KOPT-K1 (cell line): ENCODE results near the gene OAF.
"Not testable (repeated sequence)": the region's sequence is repeated elsewhere in the genome, so short reads cannot be mapped to it uniquely, and the experiment has no call there.

Source experiments
- H3K27ac ChIP-seq: fragments of 200-600 bp; sonication (generic); 2 replicates; pipeline ENCODE4 v1.5.1; 2016; ENCODE audit warnings: antibody characterized with exemption, mild to moderate bottlenecking, low read depth, low read length; ENCODE audit not compliant: poor library complexity, severe bottlenecking
- H3K36me3 ChIP-seq: fragments of 200-600 bp; sonication (generic); 2 replicates; pipeline ENCODE4 v1.5.1; 2017; ENCODE audit warnings: antibody characterized with exemption, mild to moderate bottlenecking, low read length, moderate library complexity; ENCODE audit not compliant: insufficient read depth
- H3K9me3 ChIP-seq: fragments of 200-600 bp; sonication (generic); 2 replicates; pipeline ENCODE4 v1.5.1; 2017; ENCODE audit warnings: antibody characterized with exemption, low read length, mild to moderate bottlenecking; ENCODE audit not compliant: insufficient read depth, poor library complexity, severe bottlenecking

Gene OAF

GRCh38 chr11:120235024-120235628, 24.3 kb downstream of the OAF start:
- Histone ChIP-seq H3K9me3 (peaks cover 6% of the 10 kb centered on the region), H3K27ac (no peak overlapping the region), H3K36me3 (no peaks in the 10 kb centered on the region)

GRCh38 chr11:120236169-120237107, 25.6 kb downstream of the OAF start:
- Histone ChIP-seq H3K36me3 (no peaks in the 10 kb centered on the region), H3K9me3 (peaks cover 6% of the 10 kb centered on the region), H3K27ac (no peak overlapping the region)

- no peaks in the 10 kb centered on the region for H3K9me3 ChIP-seq
- no peak overlapping the region for H3K27ac ChIP-seq
- no peaks in the 10 kb centered on the region for H3K36me3 ChIP-seq
Observed at GRCh38 chr11:120238968-120239620, 28.3 kb downstream of the OAF start.

DNA sequence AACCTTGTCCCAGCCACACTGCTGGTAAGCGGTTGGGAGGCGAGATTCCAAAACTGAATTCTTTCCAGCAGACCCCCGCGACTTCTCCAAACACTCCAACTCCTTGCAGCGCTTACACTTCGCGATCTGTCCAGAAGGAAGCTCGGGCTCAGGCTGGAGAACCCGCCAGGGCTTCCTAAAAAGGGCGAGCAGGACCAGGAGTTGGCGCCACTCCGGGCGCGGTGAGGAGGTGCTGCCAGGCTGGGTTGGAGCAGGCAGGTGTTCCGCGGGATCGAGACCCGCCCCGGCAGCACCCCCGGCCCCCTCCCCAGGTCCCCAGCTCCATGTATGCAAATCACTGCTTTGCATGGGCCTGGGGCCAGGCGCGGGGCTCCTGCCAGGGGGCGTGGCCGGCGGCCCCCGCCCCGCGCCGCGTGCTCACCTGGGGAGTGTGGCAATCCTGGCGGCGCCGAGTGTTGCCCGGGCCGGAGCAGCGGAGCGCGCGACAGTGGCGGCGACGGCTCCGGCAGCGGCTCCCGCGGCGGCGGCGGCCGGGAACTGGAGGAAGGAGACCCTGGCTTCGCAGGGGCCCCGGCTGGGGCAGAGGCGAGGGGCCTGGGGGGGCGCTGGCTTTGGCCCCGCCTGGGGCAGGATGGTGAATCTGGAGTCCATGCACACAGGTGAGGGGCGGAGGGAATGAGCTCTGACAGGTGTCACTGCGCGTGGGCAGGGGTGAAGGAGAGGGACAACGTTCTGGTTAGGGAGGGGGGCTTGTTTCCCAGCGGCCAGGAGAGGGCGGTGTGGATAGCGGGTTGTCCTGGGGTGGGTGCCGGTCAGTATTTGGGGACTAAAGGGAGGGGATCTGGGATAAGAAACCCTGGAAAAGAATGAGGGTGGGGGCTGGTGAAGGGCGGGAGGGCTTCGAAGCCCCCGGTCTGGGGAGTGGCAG, 29.1 kb downstream of the OAF start, which contains the start of gene POU2F3:
TSS of gene POU2F3 (plus strand) at position 428 of the 928 bp plus-strand sequence. CDS start at position 632, 204 bp downstream.
- Histone ChIP-seq H3K27ac (no peak within 1 kb of the TSS), H3K36me3 (no peaks in the 10 kb centered on the region), H3K9me3 (no peaks in the 10 kb centered on the region)

DNA sequence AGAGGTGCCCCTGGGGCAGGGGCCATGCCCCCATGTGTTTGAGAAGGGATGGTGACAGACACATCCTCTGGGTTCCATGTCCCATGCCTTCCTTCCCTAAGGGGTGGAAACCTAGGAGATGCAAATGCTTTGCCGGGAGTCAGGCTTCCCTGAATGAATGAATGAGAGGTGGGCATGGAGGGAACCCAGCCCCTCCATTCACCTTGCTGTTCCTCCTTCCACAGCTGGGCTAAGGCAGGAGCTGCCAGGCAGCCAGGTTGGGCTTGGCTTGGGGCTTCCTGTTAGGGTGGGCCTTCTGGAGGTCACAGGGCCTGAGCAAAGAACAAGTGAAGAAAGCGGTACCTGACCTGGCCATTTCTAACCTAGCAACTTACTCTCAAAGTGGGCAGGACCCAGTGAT, 30.0 kb downstream of the OAF start:
- no peaks in the 10 kb centered on the region for H3K9me3 ChIP-seq
- no peaks in the 10 kb centered on the region for H3K36me3 ChIP-seq

GRCh38 chr11:120241277-120241676, 30.4 kb downstream of the OAF start:
- Histone ChIP-seq H3K9me3 (no peaks in the 10 kb centered on the region), H3K27ac (no peak overlapping the region), H3K36me3 (no peaks in the 10 kb centered on the region)

More for the DNA sequence above, 30.0 kb downstream of the OAF start:
- no peak overlapping the region for H3K27ac ChIP-seq

DNA sequence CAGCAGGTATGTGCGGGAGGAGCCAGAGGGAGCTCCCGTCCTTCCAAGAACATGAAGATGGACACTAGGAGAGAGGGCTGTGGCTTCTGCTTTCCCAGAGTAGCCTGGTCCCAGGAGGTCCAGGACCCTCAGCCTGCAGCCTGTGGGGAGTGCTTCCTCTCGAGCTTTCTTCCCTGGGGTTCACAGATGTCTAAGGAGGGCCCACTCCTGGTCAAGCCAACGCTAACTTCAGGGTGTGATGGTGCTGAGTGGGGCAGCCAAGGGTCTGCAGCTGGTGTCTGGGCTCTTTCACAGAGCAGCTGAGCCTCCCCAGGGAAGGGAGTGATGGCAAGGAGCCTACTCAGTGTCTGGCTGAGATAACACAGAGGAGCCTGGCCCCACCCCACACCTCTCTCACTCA, 32.4 kb downstream of the OAF start:
- H3K36me3 ChIP-seq: no peaks in the 10 kb centered on the region
- H3K9me3 ChIP-seq: no peaks in the 10 kb centered on the region
- H3K27ac ChIP-seq: no peak overlapping the region

- no peaks in the 10 kb centered on the region for H3K36me3 ChIP-seq
- H3K27ac ChIP-seq: no peak overlapping the region
- H3K9me3 ChIP-seq: no peaks in the 10 kb centered on the region
Observed at GRCh38 chr11:120244476-120245365, 33.9 kb downstream of the OAF start.

- Histone ChIP-seq H3K27ac (no peak overlapping the region), H3K36me3 (no peaks in the 10 kb centered on the region), H3K9me3 (no peaks in the 10 kb centered on the region)
Observed at GRCh38 chr11:120245434-120245833, 34.6 kb downstream of the OAF start.

GRCh38 chr11:120248551-120249278, 37.9 kb downstream of the OAF start:
- Histone ChIP-seq H3K27ac (no peak overlapping the region), H3K36me3 (no peaks in the 10 kb centered on the region), H3K9me3 (no peaks in the 10 kb centered on the region)

DNA sequence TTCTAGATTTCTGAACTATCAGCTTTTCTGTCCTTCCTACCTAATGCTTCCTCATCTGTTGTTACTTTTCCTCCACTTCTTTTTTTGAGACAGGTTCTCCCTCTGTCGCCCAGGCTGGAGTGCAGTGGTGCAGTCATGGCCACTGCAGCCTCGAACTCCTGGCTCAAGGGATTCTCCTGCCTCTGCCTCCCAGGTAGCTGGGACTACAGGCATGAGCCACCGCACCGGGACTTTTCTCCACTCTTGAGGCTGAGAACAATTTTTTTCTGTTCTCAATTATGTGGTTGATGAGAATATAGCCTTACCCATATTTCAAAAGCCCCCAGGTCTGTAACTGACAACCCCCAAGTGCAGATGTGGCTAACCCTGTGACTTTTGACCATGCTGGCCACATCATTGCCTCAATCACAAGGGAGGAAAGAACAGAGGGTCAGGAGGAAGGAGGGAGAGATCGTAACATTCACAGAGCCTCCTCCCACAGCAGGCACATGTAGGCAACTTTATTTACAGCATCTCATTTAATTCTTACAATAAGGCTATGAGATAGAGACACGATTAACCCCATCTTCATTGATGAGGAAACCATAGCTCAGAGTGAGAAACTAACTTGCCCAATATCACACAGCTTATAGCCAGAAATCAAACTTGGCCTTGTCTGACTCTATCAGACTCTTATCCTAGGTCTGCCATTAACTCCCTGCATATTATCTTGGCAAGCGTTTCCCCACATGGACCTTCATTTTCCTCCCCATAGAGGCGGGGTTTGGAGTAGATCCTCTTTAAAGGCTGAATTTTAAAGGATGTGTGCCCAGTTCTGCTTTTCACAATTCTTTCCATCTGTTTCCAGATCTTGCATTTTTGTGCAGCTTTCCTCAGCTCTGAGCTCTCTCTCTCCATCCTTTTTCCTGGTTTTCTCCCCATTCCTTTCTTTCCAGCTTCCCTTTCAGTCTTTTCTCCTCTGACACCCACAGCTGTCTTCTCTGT, 38.7 kb downstream of the OAF start:
- no peak overlapping the region for H3K27ac ChIP-seq
- no peaks in the 10 kb centered on the region for H3K9me3 ChIP-seq
- H3K36me3 ChIP-seq: no peaks in the 10 kb centered on the region

DNA sequence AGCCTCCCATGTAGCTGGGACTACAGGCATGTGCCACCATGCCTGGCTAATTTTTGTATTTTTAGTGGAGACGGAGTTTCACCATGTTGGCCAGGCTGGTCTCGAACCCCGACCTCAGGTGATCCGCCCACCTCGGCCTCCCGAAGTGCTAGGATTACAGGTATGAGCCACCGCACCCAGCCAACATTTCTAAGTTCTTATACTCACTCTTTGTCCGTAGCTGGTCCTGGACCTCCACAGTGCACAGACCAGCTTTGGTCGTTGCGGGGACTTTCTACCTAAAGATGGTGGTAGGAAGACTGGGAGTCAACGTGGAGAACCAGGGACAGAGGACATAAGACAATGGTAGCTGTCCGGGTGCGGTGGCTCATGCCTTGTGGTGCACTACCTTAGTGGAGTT, 42.5 kb downstream of the OAF start:
- H3K36me3 ChIP-seq, H3K27ac ChIP-seq, H3K9me3 ChIP-seq: not testable (repeated sequence)
